Heart right ventricle (tissue), 16 donors: ENCODE data around the gene PIR. TPM values are rescaled to one million over a fixed set of nuclear protein-coding genes. Genes with fewer than 3 reads are reported as not detected.
A peak's percentile ranks its signal among the peaks of the same experiment; 100 is the strongest.

ENCODE experiments used
- ATAC-seq, 8 donors: fragments of 200-7000 bp; cut with Tn5 transposase; one replicate each; pipeline ENCODE4 v1.9.1; 2020; ENCODE audit warnings: mild to moderate bottlenecking in 8 of 8, moderate library complexity in 8 of 8, moderate number of reproducible peaks in 1 of 8
- DNase-seq, 2 donors: peaks; one replicate each; pipeline ENCODE4 v3.0.0-alpha.2; 2020
- H3K27ac ChIP-seq, 10 donors: fragments of 200-600 bp; sonication (generic) in 2 of 10; one replicate each; pipeline versions ENCODE4 v1.5.0 to v1.8.0; 2020 to 2022; ENCODE audit warnings: mild to moderate bottlenecking in 3 of 10
- H3K27me3 ChIP-seq, 7 donors: fragments of 200-600 bp; one replicate each; pipeline ENCODE4 v1.8.0; 2021 to 2022; ENCODE audit warnings: mild to moderate bottlenecking in 2 of 7
- H3K36me3 ChIP-seq, 9 donors: fragments of 200-600 bp; sonication (generic) in 1 of 9; one replicate each; pipeline versions ENCODE4 v1.5.0 to v1.8.0; 2020 to 2022; ENCODE audit warnings: mild to moderate bottlenecking in 2 of 9
- H3K4me1 ChIP-seq, 9 donors: fragments of 200-600 bp; sonication (generic) in 1 of 9; one replicate each; pipeline versions ENCODE4 v1.5.0 to v1.8.0; 2020 to 2022; ENCODE audit warnings: mild to moderate bottlenecking in 4 of 9
- H3K4me3 ChIP-seq, 10 donors: fragments of 200-600 bp; sonication (generic) in 2 of 10; one replicate each; pipeline versions ENCODE4 v1.5.0 to v1.8.0; 2020 to 2022; ENCODE audit warnings: mild to moderate bottlenecking in 7 of 10, moderate library complexity in 2 of 10
- H3K9me3 ChIP-seq, 11 donors: fragments of 200-600 bp in 10 of 11; sonication (generic) in 2 of 11; one replicate each; pipeline versions ENCODE4 v1.5.0 to v1.8.0; 2013 to 2022; ENCODE audit warnings: mild to moderate bottlenecking in 2 of 11, control low read depth in 1 of 11, moderate library complexity in 1 of 11
- WGBS, 2 donors: extraction: QIAGEN DNeasy Blood & Tissue Kit; methylation state at CpG; one replicate each; pipeline ENCODE4 v1.1.7; 2013; ENCODE audit warnings: inconsistent platforms in 1 of 2; 5-methylcytosine and 5-hydroxymethylcytosine counted together
- intact Hi-C, 10 donors: fragments of 100-400 bp; cut with DNase I; formaldehyde crosslinking; loops; one replicate each; pipeline versions ENCODE4 v1.11.1 to v1.14.2; 2022
- polyA plus RNA-seq, 2 donors: library from polyadenylated mRNA; stranded (reverse); fragments of 200-250 nt; gene quantifications; one replicate each; pipeline ENCODE4 v1.2.3, GENCODE V29; 2013
- total RNA-seq, 10 donors: library from RNA; stranded (reverse); fragmentation: NEBNext Ultra II Directional in 3 of 10; extraction: Animal tissue kit (Norgen Biotek cat#: 25700) in 3 of 10; gene quantifications; one replicate each; pipeline versions ENCODE4 v1.2.1 to v1.2.4, GENCODE V29; 2021 to 2023
- TF ChIP-seq, protein P1 (sequence below), 9 donors: fragments of 200-600 bp; sonication (generic) in 2 of 9; IDR thresholded peaks; one replicate each; pipeline versions ENCODE4 v1.5.0 to v1.8.0; 2021 to 2022; ENCODE audit warnings: antibody characterized with exemption in 9 of 9, mild to moderate bottlenecking in 5 of 9, moderate library complexity in 1 of 9
- donor health status: Arrhythmogenic right ventricular cardiomyopathy.
- donor health status: ischemic (EF 13 %, LVEDD 7.1; RV severe dilation, severe dysfunction).
- donor health status: healthy with polysubstance abuse.
- donor health status: DM: no; HTN: yes; CAD: no.
- donor health status: DM: no; HTN: no; CAD: no.
- donor health status: ischemic (EF 25% LVEDD 6.9; RV normal size, moderate dysfunction).
- donor health status: ischemic (EF 25% LVEDD 5.7; RV mildly dilated, moderate dysfunction).
- donor health status: healthy.
- donor health status: DM: yes; HTN: yes; CAD: no.
- donor health status: Ischemic cardiomyopathy.
- donor health status: ischemic (EF 35%, LVEDD 5.7; RV mildly dilated, moderate dysfunction).
- donor health status: nonischemic (EF 11% LVEDD 7.7; RV severe dilation, severe dysfunction).
- donor health status: DM: yes; HTN: yes; CAD: no.
- donor health status: PGD.
- donor health status: ischemic (EF 29% LVEDD 5.4; RV normal size, mild dysfunction).
- donor health status: nonischemic (EF 23%, LVEDD 6.1; RV moderate dilation, normal function).

PIR gene
- total and polyA plus RNA-seq, 12 donors = 4.9 to 17.8 (median 9.4) TPM

DNA sequence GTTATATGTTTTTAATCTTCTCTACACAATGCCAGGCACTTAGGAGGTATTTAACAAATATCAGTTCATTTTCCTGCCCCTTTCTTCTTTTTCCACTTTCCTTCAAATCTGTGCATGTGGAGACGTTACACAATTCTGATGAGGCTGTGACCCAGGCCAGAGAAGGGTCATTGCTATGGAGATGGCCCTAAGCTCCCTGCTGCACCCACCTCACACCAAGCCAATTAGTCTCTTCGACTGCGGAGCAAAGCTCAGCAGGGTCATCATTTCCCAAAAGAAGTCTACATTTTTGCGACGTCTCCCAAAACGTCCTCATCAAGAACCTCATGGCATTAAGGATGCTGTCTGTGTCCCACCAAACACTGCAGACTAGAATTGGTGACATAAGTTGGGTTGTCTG, 80.0 kb downstream of the PIR start:
- DNase-seq = no peak
- H3K4me3 ChIP-seq = no peak overlapping the region
- no peak overlapping the region for H3K27ac ChIP-seq
- TF ChIP-seq, protein P1, sequence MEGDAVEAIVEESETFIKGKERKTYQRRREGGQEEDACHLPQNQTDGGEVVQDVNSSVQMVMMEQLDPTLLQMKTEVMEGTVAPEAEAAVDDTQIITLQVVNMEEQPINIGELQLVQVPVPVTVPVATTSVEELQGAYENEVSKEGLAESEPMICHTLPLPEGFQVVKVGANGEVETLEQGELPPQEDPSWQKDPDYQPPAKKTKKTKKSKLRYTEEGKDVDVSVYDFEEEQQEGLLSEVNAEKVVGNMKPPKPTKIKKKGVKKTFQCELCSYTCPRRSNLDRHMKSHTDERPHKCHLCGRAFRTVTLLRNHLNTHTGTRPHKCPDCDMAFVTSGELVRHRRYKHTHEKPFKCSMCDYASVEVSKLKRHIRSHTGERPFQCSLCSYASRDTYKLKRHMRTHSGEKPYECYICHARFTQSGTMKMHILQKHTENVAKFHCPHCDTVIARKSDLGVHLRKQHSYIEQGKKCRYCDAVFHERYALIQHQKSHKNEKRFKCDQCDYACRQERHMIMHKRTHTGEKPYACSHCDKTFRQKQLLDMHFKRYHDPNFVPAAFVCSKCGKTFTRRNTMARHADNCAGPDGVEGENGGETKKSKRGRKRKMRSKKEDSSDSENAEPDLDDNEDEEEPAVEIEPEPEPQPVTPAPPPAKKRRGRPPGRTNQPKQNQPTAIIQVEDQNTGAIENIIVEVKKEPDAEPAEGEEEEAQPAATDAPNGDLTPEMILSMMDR (IDR thresholded peaks at IDR 0.05) = no peak
- H3K36me3 ChIP-seq = peaks cover 0 to 11% (median 0%) of the 10 kb centered on the region in 9 donors
- no peaks in the 10 kb centered on the region for H3K4me1 ChIP-seq
- intact Hi-C loops = loop anchor here in 1 of 10 donors (10.0 kb wide), 1 partner anchor 58 kb away; no protein-coding TSS in a partner anchor
- ATAC-seq = no peak
- peaks cover 0 to 12% (median 3%) of the 10 kb centered on the region in 11 donors for H3K9me3 ChIP-seq
- peaks cover 0 to 46% (median 0%) of the 10 kb centered on the region in 7 donors for H3K27me3 ChIP-seq
- 71 to 75% methylated on average over 6 of the region's 6 CpGs for WGBS, 2 donors

DNA sequence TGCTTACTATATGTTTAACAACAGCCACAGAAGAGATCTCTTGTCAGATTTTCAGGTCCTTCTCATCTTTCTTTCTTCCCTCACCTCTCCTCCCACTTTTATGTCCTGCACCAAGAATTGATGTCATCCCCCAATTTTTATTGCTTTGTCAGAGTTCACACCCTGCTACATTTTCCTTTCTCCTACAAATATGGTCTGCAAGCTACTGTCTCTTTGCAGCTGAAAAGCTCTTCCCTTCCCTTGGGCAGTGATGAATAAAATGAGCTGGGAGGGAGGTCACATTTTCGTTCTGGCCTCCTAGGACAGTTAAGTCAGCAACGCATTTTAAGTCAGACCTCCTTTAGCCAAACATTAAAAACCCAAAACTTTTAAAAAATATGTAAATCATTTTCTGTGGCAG, 82.2 kb downstream of the PIR start:
- ATAC-seq (no peak), DNase-seq (no peak)
- Histone ChIP-seq H3K4me3 (no peak overlapping the region), H3K36me3 (peaks cover 0 to 3% (median 0%) of the 10 kb centered on the region in 9 donors), H3K4me1 (peaks cover 0 to 6% (median under 1%) of the 10 kb centered on the region in 9 donors), H3K9me3 (no peaks in the 10 kb centered on the region), H3K27me3 (peaks cover 0 to 60% (median 0%) of the 10 kb centered on the region in 7 donors), H3K27ac (no peak overlapping the region)
- intact Hi-C loops = loop anchor here in 1 of 10 donors (10.0 kb wide), 1 partner anchor 56 kb away; no protein-coding TSS in a partner anchor
- WGBS, 2 donors = 67 to 81% methylated on average over 2 of the region's 2 CpGs
- TF ChIP-seq, protein P1 (IDR thresholded peaks at IDR 0.05) = no peak

DNA sequence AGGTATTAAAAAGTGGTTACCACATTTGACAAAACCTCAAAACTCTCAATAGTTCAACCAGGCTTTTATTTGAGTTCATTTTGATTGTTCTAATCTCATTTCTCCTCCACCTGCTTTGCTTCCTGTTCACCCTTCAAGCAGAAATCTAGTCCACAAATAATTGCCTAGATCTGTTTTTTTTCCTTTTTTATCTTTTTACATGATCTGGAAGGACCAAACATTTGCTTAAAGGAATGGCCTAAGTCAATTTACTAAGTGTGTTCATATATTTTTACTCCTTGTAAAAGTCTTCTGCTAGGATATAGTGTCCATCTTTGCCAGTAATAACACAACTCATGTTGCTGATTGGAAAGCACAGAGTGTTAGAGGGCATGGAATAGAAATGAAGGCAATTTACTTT, 82.7 kb downstream of the PIR start:
- no peak for DNase-seq
- H3K27me3 ChIP-seq = peaks cover 0 to 63% (median 0%) of the 10 kb centered on the region in 7 donors
- TF ChIP-seq, protein P1 (IDR thresholded peaks at IDR 0.05) = no peak
- ATAC-seq = no peak
- no peak overlapping the region for H3K27ac ChIP-seq
- H3K4me1 ChIP-seq = peaks cover 0 to 11% (median 5%) of the 10 kb centered on the region in 9 donors
- H3K4me3 ChIP-seq = no peak overlapping the region
- intact Hi-C loops = loop anchor here in 1 of 10 donors (10.0 kb wide), 1 partner anchor 56 kb away; no protein-coding TSS in a partner anchor
- H3K36me3 ChIP-seq = peaks cover 0 to 3% (median 0%) of the 10 kb centered on the region in 9 donors
- H3K9me3 ChIP-seq = no peaks in the 10 kb centered on the region

DNA sequence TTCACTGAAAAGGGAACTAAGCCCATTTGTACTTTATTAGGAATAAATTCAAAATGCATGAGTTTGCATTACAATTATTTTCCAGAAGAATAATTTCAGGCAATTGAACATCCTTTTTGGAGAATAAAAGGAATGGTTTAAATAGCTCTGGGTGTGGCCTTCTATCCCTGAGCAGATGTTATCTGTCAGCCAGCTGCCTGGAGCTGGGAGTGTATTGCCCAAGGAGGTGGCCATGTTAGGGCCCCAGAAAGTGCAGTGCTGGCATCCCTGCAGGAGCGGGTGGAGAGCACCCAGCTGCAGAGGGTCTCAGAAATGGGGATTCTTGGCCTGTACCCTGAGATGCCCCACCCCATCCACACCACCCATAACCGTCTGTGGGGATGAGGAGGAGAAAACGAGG, 87.3 kb downstream of the PIR start:
- peak in 1 of 2 donors; percentile 19 for DNase-seq
- Histone ChIP-seq H3K27me3 (peaks cover 0 to 67% (median 0%) of the 10 kb centered on the region in 7 donors), H3K9me3 (no peaks in the 10 kb centered on the region), H3K4me3 (no peak overlapping the region), H3K36me3 (peaks cover 0 to 3% (median 0%) of the 10 kb centered on the region in 9 donors), H3K4me1 (peaks cover 0 to 52% (median 15%) of the 10 kb centered on the region in 9 donors), H3K27ac (peak overlapping the region in 3 of 10 donors; percentile 44 to 60 (median 58))
- WGBS, 2 donors = 57 to 65% methylated on average over 3 of the region's 3 CpGs
- TF ChIP-seq, protein P1 (IDR thresholded peaks at IDR 0.05) = no peak
- intact Hi-C loops = loop anchor here in 1 of 10 donors (10.0 kb wide), 1 partner anchor 49 kb away; no protein-coding TSS in a partner anchor
- peak in 4 of 8 donors; percentile 33 to 78 (median 54) for ATAC-seq
